Forelimb muscle (tissue), 1 donor: ENCODE measurements around the gene FMOD. TPM values are rescaled to one million over a fixed set of nuclear protein-coding genes. Genes with fewer than 3 reads are reported as not detected.
"Not testable (repeated sequence)": the region's sequence is repeated elsewhere in the genome, so short reads cannot be mapped to it uniquely, and the experiment has no call there.

Source experiments
- DNase-seq: peaks from one replicate; pipeline ENCODE4 v3.0.0-alpha.2; 2013; ENCODE audit warnings: low read depth
- polyA plus RNA-seq: library from polyadenylated mRNA; unstranded; fragments of 120-200 nt; gene quantifications from one replicate; pipeline ENCODE4 v1.2.1, GENCODE V29; 2013; ENCODE audit not compliant: insufficient read length

FMOD gene
- polyA plus RNA-seq, 1 donor = 75.8 TPM

- no peak for DNase-seq
Observed at GRCh38 chr1:203326830-203327683, 23.9 kb downstream of the FMOD start.

DNA sequence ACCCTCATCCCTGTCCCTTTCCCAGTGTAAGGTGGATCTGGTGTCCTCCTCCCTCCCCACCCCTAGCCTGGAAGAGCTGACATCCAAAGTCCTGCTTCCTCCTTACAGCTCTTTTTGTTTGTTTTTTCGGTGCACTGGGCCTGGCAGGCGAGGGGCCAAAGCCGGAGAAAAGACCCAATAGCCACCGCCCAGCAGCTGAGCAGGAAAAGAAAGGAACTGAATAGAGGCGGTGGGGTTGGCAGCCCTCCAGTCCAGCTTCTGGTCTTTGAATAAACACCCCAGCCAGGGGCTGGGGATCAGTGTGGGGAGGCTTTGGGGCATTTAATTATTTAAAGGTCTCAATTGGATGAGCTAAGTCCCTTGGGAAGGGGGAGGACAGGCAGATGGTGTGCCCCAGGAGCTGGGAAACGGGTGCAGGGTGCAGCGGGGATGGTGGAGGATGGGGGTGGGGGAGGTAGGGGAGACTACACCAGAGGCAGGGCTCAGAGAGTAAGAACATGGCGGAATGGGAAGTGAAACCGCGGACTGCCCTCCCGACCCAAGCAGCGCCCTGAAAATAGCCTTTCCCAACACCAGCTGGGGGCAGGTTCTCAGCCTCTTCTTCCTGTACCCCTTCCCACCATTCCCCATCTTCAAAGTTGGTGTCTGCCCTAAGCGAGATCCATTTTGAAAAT, 25.4 kb downstream of the FMOD start:
- no peak for DNase-seq

DNA sequence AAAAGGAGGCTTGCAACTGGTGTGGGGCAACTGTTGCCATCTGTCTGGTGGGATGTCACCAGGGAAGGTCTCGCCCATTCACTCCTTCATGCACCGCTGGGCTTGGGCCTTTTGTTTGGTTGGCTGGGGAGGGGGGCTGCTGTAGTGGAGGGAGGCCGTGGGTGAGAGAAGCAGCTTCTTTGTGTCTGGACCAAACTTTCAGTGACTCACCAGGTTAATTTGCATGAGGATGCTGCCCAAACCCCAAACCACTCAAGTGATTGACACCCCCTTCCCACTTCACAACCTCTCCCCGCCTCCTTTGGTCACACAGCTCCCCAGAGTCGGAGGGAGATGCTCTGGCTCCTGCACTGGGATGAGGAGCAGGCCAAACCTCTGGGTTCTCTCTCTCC, 25.9 kb downstream of the FMOD start:
- no peak for DNase-seq

DNA sequence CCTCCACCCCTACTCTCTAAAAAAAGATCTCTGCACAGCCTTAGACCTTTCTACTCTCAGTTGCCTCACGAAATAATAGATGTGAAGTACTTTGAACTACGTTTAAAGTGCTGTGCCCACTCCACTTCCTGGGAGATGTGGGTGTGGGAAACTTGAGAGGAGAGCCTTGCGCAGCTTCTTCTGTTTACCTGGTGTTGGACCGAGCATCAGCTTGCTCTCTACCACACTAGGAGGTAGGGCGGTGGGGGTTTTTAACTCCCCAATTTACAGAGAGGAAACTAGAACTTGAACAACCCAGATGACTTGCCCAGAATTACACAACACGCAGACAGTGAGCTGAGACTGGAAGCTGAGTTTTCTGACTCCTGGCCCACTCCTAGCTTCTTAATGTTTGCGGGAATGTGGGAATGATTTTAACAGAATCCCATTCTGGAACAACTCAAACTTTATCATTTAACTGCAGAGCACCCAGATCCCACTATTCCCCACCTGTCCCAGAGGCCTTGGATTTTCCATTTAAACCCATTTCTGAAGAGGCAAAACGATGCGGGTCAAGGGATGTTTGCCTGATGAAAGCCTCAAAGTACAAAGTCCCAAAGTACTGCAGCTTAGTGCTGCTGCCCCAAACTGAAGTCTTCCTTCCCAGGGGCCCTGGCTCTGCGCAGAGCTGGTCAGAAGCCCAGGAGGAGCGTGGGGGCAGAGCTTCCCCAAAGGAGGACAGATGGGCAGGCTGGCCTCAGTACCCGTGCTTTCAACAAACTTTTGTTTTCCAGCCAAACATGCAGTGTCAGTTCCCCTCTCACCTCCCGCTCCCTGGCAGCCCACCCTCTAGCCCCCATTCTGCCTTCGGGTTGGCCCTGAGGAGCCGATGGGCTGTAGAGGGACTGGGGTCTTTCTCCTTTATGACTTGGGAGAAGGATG, 26.6 kb downstream of the FMOD start:
- DNase-seq = no peak

- DNase-seq = no peak
Observed at GRCh38 chr1:203323587-203323986, 27.3 kb downstream of the FMOD start.

GRCh38 chr1:203322500-203323179, 28.3 kb downstream of the FMOD start:
- DNase-seq = no peak

GRCh38 chr1:203321273-203322052, 29.5 kb downstream of the FMOD start:
- no peak for DNase-seq

DNA sequence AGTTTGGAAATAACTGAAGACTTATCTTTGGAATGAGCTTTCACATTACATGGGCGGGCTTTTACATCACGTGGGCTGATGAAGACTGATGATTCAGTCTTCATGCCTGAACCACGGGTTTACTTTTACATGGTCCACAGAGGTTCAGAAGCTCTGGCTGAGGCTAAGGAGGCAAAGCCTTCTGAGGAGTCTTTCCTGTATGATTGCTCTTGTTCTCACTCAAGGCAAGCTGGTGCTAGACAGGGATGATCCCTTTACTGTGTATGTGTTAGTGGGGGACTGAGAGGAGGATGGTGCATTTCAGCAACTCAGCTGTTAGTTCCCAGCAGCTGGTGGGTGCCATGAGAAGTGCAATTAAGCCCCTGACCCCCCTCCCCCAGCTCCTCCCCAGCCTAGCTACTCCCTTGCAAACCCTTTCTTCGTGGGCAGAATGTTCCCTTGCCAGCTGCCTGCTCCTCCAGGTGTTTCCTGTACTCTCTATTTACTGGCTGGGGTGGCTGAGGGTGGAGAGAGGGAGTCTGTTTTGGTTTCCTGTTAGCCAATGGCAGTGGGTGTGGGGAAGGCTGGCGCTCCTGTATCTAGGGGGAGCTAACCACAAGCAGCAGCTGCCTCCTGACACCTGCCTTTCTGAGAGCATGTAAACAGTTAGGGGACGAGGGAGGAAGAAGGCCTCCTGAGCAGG, 30.2 kb downstream of the FMOD start:
- no peak for DNase-seq

GRCh38 chr1:203318229-203318517, 32.7 kb downstream of the FMOD start:
- no peak for DNase-seq

GRCh38 chr1:203317429-203318228, 33.3 kb downstream of the FMOD start:
- no peak for DNase-seq

- DNase-seq = no peak
Observed at GRCh38 chr1:203316626-203317093, 34.3 kb downstream of the FMOD start.

DNA sequence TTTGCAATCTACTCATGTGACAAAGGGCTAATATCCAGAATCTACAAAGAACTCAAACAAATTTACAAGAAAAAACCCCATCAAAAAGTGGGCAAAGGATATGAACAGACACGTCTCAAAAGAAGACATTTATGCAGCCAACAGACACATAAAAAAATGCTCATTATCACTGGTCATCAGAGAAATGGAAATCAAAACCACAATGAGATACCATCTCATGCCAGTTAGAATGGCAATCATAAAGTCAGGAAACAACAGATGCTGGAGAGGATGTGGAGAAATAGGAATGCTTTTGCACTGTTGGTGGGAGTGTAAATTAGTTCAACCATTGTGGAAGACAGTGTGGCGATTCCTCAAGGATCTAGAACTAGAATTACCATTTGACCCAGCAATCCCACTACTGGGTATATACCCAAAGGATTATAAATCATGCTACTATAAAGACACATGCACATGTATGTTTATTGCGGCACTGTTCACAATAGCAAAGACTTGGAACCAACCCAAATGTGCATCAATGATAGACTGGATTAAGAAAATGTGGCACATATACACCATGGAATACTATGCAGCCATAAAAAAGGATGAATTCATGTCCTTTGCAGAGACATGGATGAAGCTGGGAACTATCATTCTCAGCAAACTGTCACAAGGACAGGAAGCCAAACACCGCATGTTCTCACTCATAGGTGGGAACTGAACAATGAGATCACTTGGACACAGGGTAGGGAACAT, 36.7 kb downstream of the FMOD start:
- not testable (repeated sequence) for DNase-seq

DNA sequence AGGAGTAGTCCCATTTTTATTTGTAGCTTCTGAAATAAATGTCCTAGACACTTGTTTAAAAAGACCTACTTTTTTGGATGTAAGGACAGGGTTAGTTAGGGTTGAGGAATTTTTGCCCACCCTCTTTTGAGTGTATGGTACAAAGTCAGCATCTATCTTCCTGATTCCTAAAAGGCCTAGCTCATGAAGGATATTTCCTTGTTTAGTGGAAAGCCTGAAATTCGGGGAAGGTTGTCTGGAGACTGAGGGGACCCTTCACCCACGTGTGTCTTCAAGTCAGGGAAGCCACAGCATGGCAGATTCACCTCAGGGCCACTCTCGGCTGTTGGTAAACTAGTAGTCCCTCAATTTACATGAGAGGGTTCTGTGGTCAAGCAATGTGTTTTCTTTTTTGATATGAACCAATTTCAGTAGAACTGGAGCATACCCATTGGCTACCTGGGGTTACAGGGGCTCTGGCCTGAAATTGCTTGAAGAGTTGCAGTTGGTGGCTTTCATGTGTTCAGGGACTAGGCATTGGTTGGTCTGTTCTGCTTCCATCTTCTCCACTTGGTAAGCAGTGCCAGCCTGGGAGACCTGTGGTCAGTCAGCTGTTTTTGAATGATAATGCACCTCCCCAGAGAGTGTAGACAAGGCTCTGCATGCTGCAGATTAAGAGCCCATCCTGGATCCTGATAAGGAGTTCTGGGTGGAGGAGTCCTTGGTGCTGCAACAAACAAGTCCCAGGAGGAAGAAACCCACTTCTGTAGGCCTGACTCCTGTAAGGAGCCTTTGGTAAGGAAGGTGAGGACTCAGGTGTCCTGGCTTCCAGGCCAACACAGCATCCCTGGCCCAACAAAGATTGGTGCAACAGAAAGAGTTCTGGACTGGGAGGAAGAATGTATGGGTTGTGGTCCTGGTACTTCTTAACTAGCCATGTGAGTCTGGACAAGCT, 39.3 kb downstream of the FMOD start:
- DNase-seq = no peak

DNA sequence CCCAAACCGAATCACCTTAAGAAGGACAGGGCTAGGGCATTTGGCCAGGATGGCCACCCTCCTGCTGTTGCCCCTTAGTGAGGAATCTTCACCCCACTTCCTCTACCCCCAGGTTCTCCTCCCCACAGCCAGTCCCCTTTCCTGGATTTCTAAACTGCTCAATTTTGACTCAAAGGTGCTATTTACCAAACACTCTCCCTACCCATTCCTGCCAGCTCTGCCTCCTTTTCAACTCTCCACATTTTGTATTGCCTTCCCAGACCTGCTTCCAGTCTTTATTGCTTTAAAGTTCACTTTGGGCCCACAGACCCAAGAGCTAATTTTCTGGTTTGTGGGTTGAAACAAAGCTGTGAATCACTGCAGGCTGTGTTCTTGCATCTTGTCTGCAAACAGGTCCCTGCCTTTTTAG, 42.0 kb downstream of the FMOD start:
- DNase-seq = no peak

DNA sequence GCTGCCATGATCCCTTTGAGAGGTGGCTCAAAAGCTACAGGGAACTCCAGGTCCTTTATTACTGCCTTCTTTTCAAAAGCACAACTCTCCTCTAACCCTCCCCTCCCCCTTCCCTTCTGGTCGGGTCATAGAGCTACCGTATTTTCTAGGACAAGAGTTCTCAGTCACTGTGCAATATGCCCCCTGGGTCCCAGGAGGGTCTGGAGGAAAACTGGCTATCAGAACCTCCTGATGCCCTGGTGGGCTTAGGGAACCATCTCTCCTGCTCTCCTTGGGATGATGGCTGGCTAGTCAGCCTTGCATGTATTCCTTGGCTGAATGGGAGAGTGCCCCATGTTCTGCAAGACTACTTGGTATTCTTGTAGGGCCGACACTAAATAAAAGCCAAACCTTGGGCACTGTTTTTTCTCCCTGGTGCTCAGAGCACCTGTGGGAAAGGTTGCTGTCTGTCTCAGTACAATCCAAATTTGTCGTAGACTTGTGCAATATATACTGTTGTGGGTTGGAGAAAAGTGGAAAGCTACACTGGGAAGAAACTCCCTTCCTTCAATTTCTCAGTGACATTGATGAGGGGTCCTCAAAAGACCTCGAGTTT, 42.5 kb downstream of the FMOD start:
- no peak for DNase-seq

DNA sequence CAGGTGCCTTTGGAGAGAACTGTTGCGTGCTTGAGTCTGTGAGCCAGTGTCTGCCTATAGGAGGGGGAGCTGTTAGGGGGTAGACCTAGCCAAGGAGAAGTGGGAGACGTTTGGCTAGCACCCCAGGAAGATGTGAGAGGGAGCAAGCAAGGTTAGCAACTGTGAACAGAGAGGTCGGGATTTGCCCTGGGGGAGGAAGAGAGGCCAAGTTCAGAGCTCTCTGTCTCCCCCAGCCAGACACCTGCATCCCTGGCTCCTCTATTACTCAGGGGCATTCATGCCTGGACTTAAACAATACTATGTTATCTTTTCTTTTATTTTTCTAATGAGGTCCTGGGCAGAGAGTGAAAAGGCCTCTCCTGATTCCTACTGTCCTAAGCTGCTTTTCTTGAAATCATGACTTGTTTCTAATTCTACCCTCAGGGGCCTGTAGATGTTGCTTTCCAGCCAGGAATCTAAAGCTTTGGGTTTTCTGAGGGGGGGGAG, 43.2 kb downstream of the FMOD start:
- DNase-seq = no peak

GRCh38 chr1:203306965-203307541, 43.9 kb downstream of the FMOD start:
- no peak for DNase-seq
